Motor neuron (in vitro differentiated cells): Measurements from ENCODE around the gene CEBPB. TPM values are rescaled to one million over a fixed set of nuclear protein-coding genes. Genes with fewer than 3 reads are reported as not detected.
A peak's percentile ranks its signal among the peaks of the same experiment; 100 is the strongest.

Experiments
- ATAC-seq, 8 experiments: fragments of 200-7000 bp; cut with Tn5 transposase; replicated peaks in 6 of 8; 2 replicates each; pipeline ENCODE4 v1.8.0; 2021; ENCODE audit warnings: mild to moderate bottlenecking in 8 of 8, moderate library complexity in 8 of 8
- H3K27ac ChIP-seq, 2 donors: fragments of 250-450 bp; sonication (Bioruptor Pico); 2 replicates each; pipeline ENCODE4 v1.9.0; 2021; ENCODE audit warnings: antibody characterized with exemption in 2 of 2, mild to moderate bottlenecking in 2 of 2, moderate library complexity in 1 of 2
- H3K4me1 ChIP-seq, 2 donors: fragments of 250-450 bp; sonication (Bioruptor Pico); replicated peaks in 1 of 2; 2 replicates each; pipeline ENCODE4 v1.6.1; 2021; ENCODE audit warnings: antibody characterized with exemption in 2 of 2, mild to moderate bottlenecking in 2 of 2, moderate library complexity in 1 of 2
- H3K4me3 ChIP-seq, 5 donors: fragments of 250-450 bp; sonication (Bioruptor Pico); 2 replicates each; pipeline ENCODE4 v1.9.0; 2021; ENCODE audit warnings: antibody characterized with exemption in 5 of 5, mild to moderate bottlenecking in 5 of 5, moderate library complexity in 4 of 5
- WGBS, 10 experiments: fragments of 450-650 bp; shearing (Covaris generic); methylation state at CpG; one replicate each; pipeline ENCODE4 v1.0.0; 2022; 5-methylcytosine and 5-hydroxymethylcytosine counted together
- in situ Hi-C, 9 experiments: fragments of 400-800 bp; cut with MboI; loops; one replicate each; pipeline ENCODE4 v1.15.0; 2021; ENCODE audit warnings: low sequenced_read_pairs in 9 of 9, low pct_unique_long_range_greater_than_20kb in 2 of 9; ENCODE audit not compliant: unreplicated experiment in 9 of 9
- total RNA-seq, 8 experiments: library from RNA; unstranded; fragments of 300-600 nt; gene quantifications; 2 replicates each; pipeline versions ENCODE4 v1.2.3 to v1.2.4, GENCODE V29; 2022

The CEBPB gene
- total RNA-seq, 8 experiments from 2014 or later, result 3.3 to 19.4 (median 8.9) TPM

DNA sequence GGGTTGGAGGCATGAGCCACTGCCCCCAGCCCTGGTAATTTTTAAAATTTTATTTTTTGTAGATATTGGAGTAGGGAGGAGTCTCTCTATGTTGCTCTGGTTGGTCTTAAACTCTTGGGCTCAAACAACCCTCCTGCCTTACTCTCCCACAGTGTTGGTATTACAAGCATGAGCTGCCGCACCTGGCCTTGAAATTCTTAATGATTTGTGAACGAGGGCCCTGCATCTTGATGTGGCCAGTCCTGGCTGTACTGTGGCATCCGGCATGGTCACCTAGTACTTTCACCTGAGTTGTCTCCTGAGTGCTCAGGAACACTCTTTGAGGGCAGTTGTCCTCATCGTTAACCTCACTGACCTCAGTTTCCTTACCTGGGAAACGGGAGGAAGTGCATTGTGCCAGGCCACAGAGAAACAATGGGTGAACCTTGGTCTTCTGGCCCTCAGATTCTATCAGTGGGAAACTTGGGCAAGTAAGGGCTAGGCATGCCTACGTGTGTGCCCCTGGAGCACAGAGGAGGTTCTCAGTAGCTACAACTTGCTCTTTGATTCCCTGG is 19.5 kb downstream of the CEBPB start:
- in situ Hi-C loops, result loop anchor here in 1 of 9 experiments (25.0 kb wide), 1 partner anchor 152 kb away; no protein-coding TSS in a partner anchor

DNA sequence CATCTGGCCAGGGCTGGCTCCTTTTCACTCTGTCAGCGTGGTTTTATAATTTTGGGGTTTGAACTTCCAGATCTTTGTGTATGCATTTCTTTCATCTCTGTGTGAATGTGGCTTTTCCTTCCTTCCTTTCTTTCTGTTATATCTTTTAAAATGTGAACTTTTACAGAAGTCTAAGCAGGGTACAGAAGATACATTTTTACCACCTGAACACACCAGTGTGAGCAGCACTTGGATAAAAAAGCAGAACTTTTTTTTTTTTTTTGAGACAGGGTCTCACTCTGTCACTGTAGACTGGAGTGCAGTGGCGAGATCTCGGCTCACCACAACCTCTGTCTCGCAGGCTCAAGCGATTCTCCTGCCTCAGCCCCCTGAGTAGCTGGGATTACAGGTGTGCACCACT is 20.5 kb downstream of the CEBPB start:
- no peak for ATAC-seq
- Histone ChIP-seq H3K27ac (no peak overlapping the region), H3K4me1 (peaks cover 0 to 2% of the 10 kb centered on the region in 2 donors), H3K4me3 (no peak overlapping the region)
- in situ Hi-C loops, result loop anchor here in 1 of 9 experiments (25.0 kb wide), 1 partner anchor 151 kb away; no protein-coding TSS in a partner anchor
- 56 to 100% (median 89%) methylated on average over 1 to 5 of the region's 5 CpGs; no CpG with 5 or more reads in 1 of the 10 experiments for WGBS, 10 experiments

More for the DNA sequence above, 19.5 kb downstream of the CEBPB start:
- ATAC-seq, result no peak
- Histone ChIP-seq H3K27ac (no peak overlapping the region), H3K4me3 (no peak overlapping the region), H3K4me1 (peaks cover 0 to under 1% of the 10 kb centered on the region in 2 donors)
- 50 to 100% (median 81%) methylated on average over 1 to 6 of the region's 6 CpGs; no CpG with 5 or more reads in 2 of the 10 experiments for WGBS, 10 experiments

- 86% methylated on average over 1 of the region's 7 CpGs; no CpG with 5 or more reads in 9 of the 10 experiments for WGBS, 10 experiments
- H3K27ac ChIP-seq, result no peak overlapping the region
- peaks cover 6 to 9% of the 10 kb centered on the region in 2 donors for H3K4me1 ChIP-seq
- in situ Hi-C loops, result loop anchor here in 1 of 9 experiments (25.0 kb wide), 1 partner anchor 149 kb away; no protein-coding TSS in a partner anchor
- ATAC-seq, result peak in 2 of 8 experiments; percentile 29 to 58
- H3K4me3 ChIP-seq, result no peak overlapping the region
Observed at GRCh38 chr20:50213531-50214106, 23.0 kb downstream of the CEBPB start.

DNA sequence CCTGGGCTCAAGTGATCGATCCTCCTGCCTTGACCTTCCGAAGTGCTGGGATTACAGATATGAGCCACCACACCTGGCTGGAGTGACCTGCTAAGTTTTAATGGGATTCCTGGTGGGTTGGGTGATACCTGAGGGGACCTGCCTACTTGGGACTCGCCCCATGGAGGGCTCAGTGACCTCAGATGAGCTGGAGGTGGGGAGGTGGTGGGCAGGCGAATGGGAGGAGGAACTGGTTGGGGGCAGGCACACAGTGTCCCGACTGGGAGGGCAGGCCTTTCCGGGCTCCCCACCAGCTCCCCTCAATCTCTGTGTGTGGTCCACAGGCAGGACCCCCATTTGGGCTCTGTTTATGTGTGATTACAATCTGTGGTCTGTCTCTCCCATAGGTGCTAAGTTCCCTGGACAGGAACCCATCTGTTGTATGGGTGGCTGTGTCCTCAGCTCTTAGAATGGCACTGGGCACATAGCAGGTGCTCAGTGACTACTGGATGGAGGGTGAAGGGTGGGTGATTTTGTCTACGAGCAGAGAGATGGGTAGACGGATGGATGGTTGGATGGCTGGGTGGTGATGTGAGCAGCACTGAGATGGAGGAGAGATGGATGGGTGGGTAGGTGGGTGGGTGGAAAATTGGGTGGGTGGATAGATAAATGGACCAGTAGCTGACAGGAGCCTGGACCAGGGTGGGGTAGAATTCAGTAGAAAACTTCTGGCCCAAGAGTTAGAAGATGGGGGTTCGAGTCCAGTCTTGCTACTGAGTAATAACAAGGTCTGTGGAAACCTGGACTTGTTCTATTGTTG is 23.8 kb downstream of the CEBPB start:
- in situ Hi-C loops, result loop anchor here in 1 of 9 experiments (25.0 kb wide), 1 partner anchor 148 kb away; no protein-coding TSS in a partner anchor
- ATAC-seq, result no peak
- Histone ChIP-seq H3K4me1 (peaks cover 6 to 9% of the 10 kb centered on the region in 2 donors), H3K27ac (no peak overlapping the region), H3K4me3 (no peak overlapping the region)
- WGBS, 10 experiments, result 40 to 100% (median 67%) methylated on average over 1 to 3 of the region's 9 CpGs; no CpG with 5 or more reads in 3 of the 10 experiments

GRCh38 chr20:50215101-50215690 is 24.6 kb downstream of the CEBPB start:
- no peak for ATAC-seq

DNA sequence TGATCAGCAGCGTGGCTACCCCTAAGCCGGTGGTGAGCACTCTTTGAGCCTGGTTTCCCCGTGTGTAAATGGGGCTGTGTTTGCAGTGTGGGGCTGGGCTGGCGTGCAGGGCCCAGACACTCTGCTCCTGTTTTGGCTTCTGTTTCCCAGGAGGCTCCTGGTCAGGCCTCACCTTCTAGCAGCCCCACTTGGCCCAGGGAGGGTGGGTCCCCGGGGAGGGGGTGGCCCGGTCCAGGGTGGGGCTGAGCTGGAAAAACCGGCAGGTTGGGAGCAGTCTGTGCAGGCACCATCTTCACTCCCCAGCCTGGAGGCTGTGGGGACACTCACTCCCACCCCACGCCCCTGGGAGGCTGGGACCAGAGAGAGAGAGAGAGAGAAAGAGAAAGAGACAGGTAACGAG is 25.3 kb downstream of the CEBPB start:
- Histone ChIP-seq H3K4me1 (peaks cover 6 to 9% of the 10 kb centered on the region in 2 donors), H3K27ac (no peak overlapping the region), H3K4me3 (no peak overlapping the region)
- WGBS, 10 experiments, result 80 to 100% (median 81%) methylated on average over 1 to 2 of the region's 9 CpGs; no CpG with 5 or more reads in 7 of the 10 experiments
- in situ Hi-C loops, result loop anchor here in 1 of 9 experiments (25.0 kb wide), 1 partner anchor 146 kb away; no protein-coding TSS in a partner anchor
- ATAC-seq, result peak in 1 of 8 experiments; percentile 32

More at GRCh38 chr20:50215101-50215690, 24.6 kb downstream of the CEBPB start:
- no peak overlapping the region for H3K27ac ChIP-seq
- 32 to 80% (median 59%) methylated on average over 1 to 7 of the region's 8 CpGs; no CpG with 5 or more reads in 3 of the 10 experiments for whole genome bisulfite sequencing, 10 experiments
- H3K4me1 ChIP-seq, result peaks cover 6 to 9% of the 10 kb centered on the region in 2 donors
- no peak overlapping the region for H3K4me3 ChIP-seq
- in situ Hi-C loops, result loop anchor here in 1 of 9 experiments (25.0 kb wide), 1 partner anchor 147 kb away; no protein-coding TSS in a partner anchor

- Histone ChIP-seq H3K4me1 (peaks cover 6 to 9% of the 10 kb centered on the region in 2 donors), H3K27ac (no peak overlapping the region), H3K4me3 (no peak overlapping the region)
- ATAC-seq, result peak in 3 of 8 experiments; percentile 35 to 42 (median 38)
- 67% methylated on average over 1 of the region's 4 CpGs; no CpG with 5 or more reads in 9 of the 10 experiments for WGBS, 10 experiments
- in situ Hi-C loops, result loop anchor here in 1 of 9 experiments (25.0 kb wide), 1 partner anchor 146 kb away; no protein-coding TSS in a partner anchor
Observed at GRCh38 chr20:50216543-50217206, 26.0 kb downstream of the CEBPB start.

DNA sequence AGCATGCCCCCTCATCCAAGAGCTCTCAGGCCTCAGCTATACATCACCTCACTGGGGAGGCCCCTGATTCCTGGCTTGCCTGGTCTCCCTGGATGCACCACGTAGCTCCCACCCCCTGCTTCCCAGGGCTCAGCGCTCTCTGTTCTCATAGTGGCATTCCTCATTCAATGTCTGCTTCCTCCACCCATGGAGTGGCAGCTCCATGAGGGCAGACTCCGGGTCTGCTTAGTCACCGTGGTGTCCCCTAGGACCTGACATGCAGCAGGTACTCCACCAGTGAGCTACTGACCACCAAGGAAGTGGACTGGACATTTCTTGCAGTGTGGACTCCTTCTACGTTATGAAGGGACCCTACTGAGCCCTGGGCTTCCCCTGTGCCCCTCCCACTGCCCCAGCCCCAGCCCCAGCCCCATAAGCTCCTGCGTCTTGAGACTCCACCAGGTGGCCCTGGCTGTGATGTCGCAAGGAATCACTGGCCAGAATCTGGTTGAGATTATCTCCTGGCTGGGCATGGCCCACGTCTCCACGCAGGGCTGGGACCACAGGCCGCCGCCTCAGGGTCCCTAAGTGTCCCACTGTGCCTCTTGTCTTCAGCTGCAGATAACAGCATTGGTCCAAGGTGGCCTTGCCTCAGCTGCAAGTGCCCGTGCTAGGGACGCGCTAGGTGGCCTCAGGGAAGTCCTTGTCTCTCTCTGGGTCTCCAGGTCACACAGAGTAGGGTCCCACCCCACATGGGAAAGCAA is 26.7 kb downstream of the CEBPB start:
- 60 to 96% (median 92%) methylated on average over 1 to 5 of the region's 14 CpGs; no CpG with 5 or more reads in 6 of the 10 experiments for WGBS, 10 experiments
- no peak overlapping the region for H3K4me3 ChIP-seq
- peaks cover 6 to 9% of the 10 kb centered on the region in 2 donors for H3K4me1 ChIP-seq
- in situ Hi-C loops, result loop anchor here in 1 of 9 experiments (25.0 kb wide), 1 partner anchor 145 kb away; no protein-coding TSS in a partner anchor
- H3K27ac ChIP-seq, result no peak overlapping the region
- no peak for ATAC-seq

GRCh38 chr20:50218987-50219435 is 28.4 kb downstream of the CEBPB start:
- ATAC-seq, result no peak
- in situ Hi-C loops, result loop anchor here in 1 of 9 experiments (25.0 kb wide), 1 partner anchor 143 kb away; no protein-coding TSS in a partner anchor
- H3K4me1 ChIP-seq, result peaks cover 6 to 9% of the 10 kb centered on the region in 2 donors
- H3K27ac ChIP-seq, result no peak overlapping the region
- no peak overlapping the region for H3K4me3 ChIP-seq
- 30 to 83% (median 59%) methylated on average over 1 to 4 of the region's 5 CpGs; no CpG with 5 or more reads in 6 of the 10 experiments for WGBS, 10 experiments

GRCh38 chr20:50219600-50219999 is 29.0 kb downstream of the CEBPB start:
- 21 to 100% (median 67%) methylated on average over 1 to 3 of the region's 4 CpGs; no CpG with 5 or more reads in 3 of the 10 experiments for WGBS, 10 experiments
- H3K4me3 ChIP-seq, result no peak overlapping the region

More at GRCh38 chr20:50219600-50219999, 29.0 kb downstream of the CEBPB start:
- ATAC-seq, result no peak
- no peak overlapping the region for H3K27ac ChIP-seq
- H3K4me1 ChIP-seq, result peaks cover 6 to 9% of the 10 kb centered on the region in 2 donors
- in situ Hi-C loops, result loop anchor here in 1 of 9 experiments (25.0 kb wide), 1 partner anchor 143 kb away; no protein-coding TSS in a partner anchor
